H9 (cell line): ENCODE data around the gene A1BG. TPM values are rescaled to one million over a fixed set of nuclear protein-coding genes. Genes with fewer than 3 reads are reported as not detected.

Experiments used
- DNase-seq: peaks from one replicate; pipeline ENCODE4 v3.0.0-alpha.2; 2017
- H2AFZ ChIP-seq: one replicate; pipeline ENCODE4 v1.6.1; 2013; ENCODE audit warnings: mild to moderate bottlenecking, low read length, control low read depth, moderate library complexity
- H2AK5ac ChIP-seq: 2 replicates; pipeline ENCODE4 v1.6.1; 2013; ENCODE audit warnings: low read length, control low read depth, mixed read lengths; ENCODE audit not compliant: insufficient read length
- H2BK120ac ChIP-seq: one replicate; pipeline ENCODE4 v1.6.1; 2013; ENCODE audit warnings: low read depth, mild to moderate bottlenecking, low read length, control low read depth, inconsistent platforms; ENCODE audit not compliant: poor library complexity, severe bottlenecking
- H2BK12ac ChIP-seq: 2 replicates; pipeline ENCODE4 v1.6.1; 2013; ENCODE audit warnings: low read length, control low read depth, mixed read lengths, low read depth; ENCODE audit not compliant: insufficient read length
- H2BK15ac ChIP-seq: 2 replicates; pipeline ENCODE4 v1.6.1; 2013; ENCODE audit warnings: low read depth, low read length, control low read depth
- H2BK20ac ChIP-seq: one replicate; pipeline ENCODE4 v1.6.1; 2013; ENCODE audit warnings: low read depth, mild to moderate bottlenecking, low read length, control low read depth, inconsistent platforms; ENCODE audit not compliant: poor library complexity, severe bottlenecking
- H2BK5ac ChIP-seq: 2 replicates; pipeline ENCODE4 v1.6.1; 2013; ENCODE audit warnings: low read length, control low read depth, mixed read lengths; ENCODE audit not compliant: insufficient read length
- H3K14ac ChIP-seq: 2 replicates; pipeline ENCODE4 v1.6.1; 2013; ENCODE audit warnings: low read length, control low read depth; ENCODE audit not compliant: insufficient read depth
- H3K18ac ChIP-seq: 2 replicates; pipeline ENCODE4 v1.6.1; 2013; ENCODE audit warnings: low read depth, mild to moderate bottlenecking, mixed read lengths, low read length, control low read depth; ENCODE audit not compliant: insufficient read length
- H3K23ac ChIP-seq: 2 replicates; pipeline ENCODE4 v1.6.1; 2013; ENCODE audit warnings: low read length, control low read depth, mixed read lengths, low read depth; ENCODE audit not compliant: insufficient read length
- H3K23me2 ChIP-seq: 2 replicates; pipeline ENCODE4 v1.6.1; 2013; ENCODE audit warnings: low read depth, mild to moderate bottlenecking, mixed read lengths, low read length, control low read depth; ENCODE audit not compliant: insufficient read length, poor library complexity, severe bottlenecking
- H3K27ac ChIP-seq: 2 replicates; pipeline ENCODE4 v1.5.1; 2013; ENCODE audit warnings: low read length, control low read depth, mixed read lengths, low read depth; ENCODE audit not compliant: insufficient read length
- H3K27me3 ChIP-seq: 2 replicates; pipeline ENCODE4 v1.6.1; 2013; ENCODE audit warnings: low read length, control low read depth, inconsistent platforms; ENCODE audit not compliant: insufficient read depth
- H3K4ac ChIP-seq: 2 replicates; pipeline ENCODE4 v1.6.1; 2013; ENCODE audit warnings: low read depth, mild to moderate bottlenecking, control low read depth, inconsistent platforms, low read length, moderate library complexity
- H3K4me1 ChIP-seq: 2 replicates; pipeline ENCODE4 v1.6.1; 2013; ENCODE audit warnings: low read length, control low read depth, inconsistent platforms; ENCODE audit not compliant: insufficient read depth
- H3K4me2 ChIP-seq: 2 replicates; pipeline ENCODE4 v1.6.1; 2013; ENCODE audit warnings: low read length, control low read depth, mixed read lengths; ENCODE audit not compliant: insufficient read length, insufficient read depth
- H3K56ac ChIP-seq: 2 replicates; pipeline ENCODE4 v1.6.1; 2013; ENCODE audit warnings: low read depth, mild to moderate bottlenecking, mixed read lengths, low read length, control low read depth; ENCODE audit not compliant: insufficient read length
- H3K79me1 ChIP-seq: 2 replicates; pipeline ENCODE4 v1.6.1; 2013; ENCODE audit warnings: low read depth, mild to moderate bottlenecking, moderate library complexity, low read length, control low read depth, inconsistent platforms; ENCODE audit not compliant: insufficient read depth, poor library complexity, severe bottlenecking
- H3K79me2 ChIP-seq: 2 replicates; pipeline ENCODE4 v1.6.1; 2013; ENCODE audit warnings: low read length, control low read depth, inconsistent platforms; ENCODE audit not compliant: insufficient read depth
- H3K9ac ChIP-seq: 2 replicates; pipeline ENCODE4 v1.6.1; 2013; ENCODE audit warnings: low read length, control low read depth, mixed read lengths; ENCODE audit not compliant: insufficient read length; ENCODE audit errors: extremely low read depth
- H3K9me3 ChIP-seq: one replicate; pipeline ENCODE4 v1.6.1; 2013; ENCODE audit warnings: low read depth, low read length, inconsistent platforms; ENCODE audit not compliant: control insufficient read depth
- H3T11ph ChIP-seq: one replicate; pipeline ENCODE4 v1.6.1; 2013; ENCODE audit warnings: mild to moderate bottlenecking, low read length, control low read depth, inconsistent platforms
- H4K20me1 ChIP-seq: one replicate; pipeline ENCODE4 v1.6.1; 2013; ENCODE audit not compliant: control insufficient read depth, insufficient read length, insufficient read depth
- H4K5ac ChIP-seq: 2 replicates; pipeline ENCODE4 v1.6.1; 2013; ENCODE audit warnings: low read depth, mild to moderate bottlenecking, mixed read lengths, low read length, control low read depth; ENCODE audit not compliant: insufficient read length
- H4K8ac ChIP-seq: replicated peaks from 2 replicates; pipeline ENCODE4 v1.6.1; 2013; ENCODE audit warnings: low read length, control low read depth, mixed read lengths, low read depth; ENCODE audit not compliant: insufficient read length
- H4K91ac ChIP-seq: 2 replicates; pipeline ENCODE4 v1.6.1; 2013; ENCODE audit warnings: low read depth, mild to moderate bottlenecking, moderate library complexity, mixed read lengths, low read length, control low read depth; ENCODE audit not compliant: insufficient read length
- H3K27ac Mint-ChIP-seq, 3 experiments: 2 replicates in 2 of 3; 3 replicates in 1 of 3; pipeline ENCODE4 v1.8.0; 2020 to 2021; ENCODE audit warnings: mixed read lengths in 3 of 3, mild to moderate bottlenecking in 1 of 3, moderate library complexity in 1 of 3
- H3K27me3 Mint-ChIP-seq: 2 replicates; pipeline ENCODE4 v1.8.0; 2021; ENCODE audit warnings: low read depth, mild to moderate bottlenecking, moderate library complexity, mixed read lengths
- H3K36me3 Mint-ChIP-seq, 3 experiments: 2 replicates in 2 of 3; 3 replicates in 1 of 3; pipeline ENCODE4 v1.8.0; 2020 to 2021; ENCODE audit warnings: low read depth in 3 of 3, mixed read lengths in 3 of 3; ENCODE audit not compliant: insufficient read depth in 1 of 3
- H3K4me1 Mint-ChIP-seq, 2 experiments: 2 replicates each; pipeline ENCODE4 v1.8.0; 2020; ENCODE audit warnings: mixed read lengths in 2 of 2
- H3K4me3 Mint-ChIP-seq, 2 experiments: 2 replicates in 1 of 2; 3 replicates in 1 of 2; pipeline ENCODE4 v1.8.0; 2020 to 2021; ENCODE audit warnings: mild to moderate bottlenecking in 2 of 2, mixed read lengths in 2 of 2, moderate library complexity in 1 of 2
- H3K9me3 Mint-ChIP-seq, 2 experiments: 2 replicates in 1 of 2; 3 replicates in 1 of 2; pipeline ENCODE4 v1.8.0; 2020; ENCODE audit warnings: mild to moderate bottlenecking in 2 of 2, mixed read lengths in 2 of 2, moderate library complexity in 1 of 2
- CTCF ChIP-seq: fragments of 200-600 bp; sonication (generic); conservative IDR thresholded peaks from 3 replicates; pipeline ENCODE4 v1.8.0; 2021; ENCODE audit warnings: antibody characterized with exemption, mild to moderate bottlenecking
- WGBS: extraction: QIAGEN DNeasy Blood & Tissue Kit; methylation state at CpG from one replicate; pipeline ENCODE4 v1.1.7; 2013; ENCODE audit warnings: missing lambda C conversion rate, low lambda C conversion rate, mixed read lengths; ENCODE audit not compliant: insufficient read length; ENCODE audit errors: extremely low coverage; 5-methylcytosine and 5-hydroxymethylcytosine counted together
- total RNA-seq: library from RNA; stranded (reverse); gene quantifications from 2 replicates; pipeline ENCODE4 v1.2.1, GENCODE V29; 2021

A1BG gene
- total RNA-seq, 1 experiment from 2014 or later = 17.4 TPM

- Histone ChIP-seq H3K14ac (no peak overlapping the region), H3K56ac (no peak overlapping the region), H3K23me2 (no peaks in the 10 kb centered on the region), H4K20me1 (no peaks in the 10 kb centered on the region), H3K79me2 (no peaks in the 10 kb centered on the region), H2BK5ac (no peak overlapping the region), H2BK15ac (no peak overlapping the region), H3K27ac (no peak overlapping the region), H3K4ac (no peak overlapping the region), H3K79me1 (no peaks in the 10 kb centered on the region), H3K9me3 (no peaks in the 10 kb centered on the region), H3K4me2 (no peak overlapping the region), H3K18ac (no peak overlapping the region), H2BK12ac (no peak overlapping the region), H3K9ac (no peak overlapping the region), H3K4me1 (no peaks in the 10 kb centered on the region), H2AK5ac (no peak overlapping the region), H4K91ac (no peak overlapping the region), H2BK20ac (no peak overlapping the region), H4K8ac (no peak overlapping the region), H2BK120ac (no peak overlapping the region), H3K23ac (no peak overlapping the region), H2AFZ (no peak overlapping the region), H3K27me3 (no peaks in the 10 kb centered on the region), H4K5ac (no peak overlapping the region), H3T11ph (no peak overlapping the region)
- TF ChIP-seq CTCF = no peak
- no peak for DNase-seq
- Mint-ChIP-seq H3K9me3 (no peaks in the 10 kb centered on the region; a peak in 1 of 5 replicates), H3K4me3 (no peak overlapping the region), H3K4me1 (no peaks in the 10 kb centered on the region), H3K27ac (no peak overlapping the region), H3K36me3 (peaks cover 14 to 34% (median 24%) of the 10 kb centered on the region in 3 experiments; a peak in 6 of 7 replicates), H3K27me3 (no peaks in the 10 kb centered on the region)
- no CpG with 5 or more reads among the region's 11 CpGs for WGBS
Measured at GRCh38 chr19:58338336-58338735, 15.0 kb downstream of the A1BG start.
